Measurements from ENCODE around the gene PRELID3B.

The PRELID3B gene

DNA sequence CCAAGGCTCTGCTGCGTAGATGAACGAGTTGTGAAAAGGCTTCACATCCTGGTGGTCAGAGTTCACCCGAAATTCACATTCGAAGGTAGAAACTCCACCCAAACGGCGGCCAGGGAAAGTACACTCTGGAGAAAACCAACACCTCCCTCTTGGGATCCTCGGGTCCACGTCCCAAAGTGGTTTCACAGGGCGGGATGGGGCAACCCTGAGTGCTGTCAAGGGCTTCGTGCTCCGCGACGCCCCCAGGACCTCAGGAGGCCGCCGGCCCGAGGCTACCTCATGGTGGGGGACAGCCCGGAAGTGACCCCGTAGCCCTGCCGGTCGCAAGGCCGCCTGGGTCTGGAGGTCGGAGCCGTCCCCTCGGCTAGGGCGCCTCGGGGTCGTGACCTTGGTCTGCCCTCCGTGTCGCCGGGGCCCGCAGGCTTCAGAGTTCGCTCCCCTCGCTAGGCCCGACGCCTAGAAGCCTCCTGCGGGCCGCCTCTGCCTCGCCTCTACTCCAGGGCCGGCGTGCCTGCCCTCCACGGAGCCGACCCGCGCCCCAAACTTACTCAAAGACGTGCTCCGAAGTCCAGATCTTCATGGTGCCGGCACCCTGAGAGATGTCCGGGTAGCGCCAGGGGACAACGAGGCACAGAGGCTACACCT lies at the start of gene PRELID3B:
Gene PRELID3B, minus strand, starts transcription at position 636 of the 645 bp plus-strand sequence. Its CDS starts 56 bp downstream, at position 580.
- Mint-ChIP-seq H3K9me3 (no peaks in the 10 kb centered on the region), H3K4me3 (peak within 1 kb of the TSS; percentile 90), H3K27me3 (no peaks in the 10 kb centered on the region), H3K27ac (peak within 1 kb of the TSS; percentile 96), H3K36me3 (peaks cover 18% of the 10 kb centered on the region), H3K4me1 (peaks cover 48% of the 10 kb centered on the region)

DNA sequence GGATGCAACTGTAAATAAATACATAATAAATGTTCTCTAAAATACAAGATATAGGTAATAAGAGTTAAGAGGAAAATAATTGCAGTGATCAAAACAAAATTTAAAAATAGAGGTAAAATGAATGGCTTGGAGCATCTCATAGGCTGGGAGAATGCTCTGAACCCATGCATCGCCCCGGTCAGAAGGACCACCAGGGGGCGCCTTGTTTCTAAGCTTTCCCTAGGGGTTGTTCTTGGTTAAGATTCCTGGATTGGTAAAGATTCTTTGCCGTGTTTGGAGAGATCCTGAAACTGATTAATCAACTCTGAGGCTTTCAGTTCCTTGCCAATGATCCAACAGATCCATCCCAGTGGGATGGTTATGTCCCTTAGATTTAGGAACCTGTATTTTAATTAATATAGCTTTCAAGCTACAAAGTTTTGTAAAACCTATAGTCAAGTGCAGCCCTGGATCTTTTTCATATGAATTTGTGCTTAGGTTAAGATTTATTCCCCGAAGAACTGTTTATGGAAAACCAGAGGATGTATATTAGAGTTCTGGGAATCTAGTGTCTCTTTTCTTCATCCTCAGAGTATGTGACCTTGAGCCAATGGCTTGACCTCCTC lies 45.3 kb upstream of the PRELID3B start:
- no peak overlapping the region for H3K27ac Mint-ChIP-seq

DNA sequence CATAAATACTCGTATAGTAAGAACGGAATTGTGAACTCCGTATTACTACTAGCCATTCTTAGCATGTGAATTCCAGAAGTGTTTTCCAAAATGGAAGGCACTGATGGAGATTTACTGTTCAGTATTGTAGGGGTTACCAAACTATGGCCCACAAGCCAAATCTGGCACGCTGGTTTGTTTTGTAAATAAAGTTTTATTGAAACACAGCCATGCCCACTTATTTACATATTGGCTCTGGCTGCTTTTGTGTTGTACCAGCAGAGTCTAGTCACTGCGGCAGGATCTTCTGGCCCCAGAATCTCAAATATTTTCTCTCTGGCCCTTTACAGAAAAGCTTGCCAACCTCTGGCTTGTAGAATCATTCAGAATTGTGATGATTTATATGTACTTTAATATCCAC lies 44.3 kb upstream of the PRELID3B start:
- Mint-ChIP-seq H3K4me3 (no peak overlapping the region), H3K4me1 (peaks cover 17% of the 10 kb centered on the region), H3K36me3 (no peaks in the 10 kb centered on the region), H3K27me3 (no peaks in the 10 kb centered on the region), H3K27ac (no peak overlapping the region), H3K9me3 (no peaks in the 10 kb centered on the region)

More for the DNA sequence above, 45.3 kb upstream of the PRELID3B start:
- H3K4me3 Mint-ChIP-seq = no peak overlapping the region
- peaks cover 24% of the 10 kb centered on the region for H3K4me1 Mint-ChIP-seq
- no peaks in the 10 kb centered on the region for H3K9me3 Mint-ChIP-seq
- H3K36me3 Mint-ChIP-seq = no peaks in the 10 kb centered on the region
- no peaks in the 10 kb centered on the region for H3K27me3 Mint-ChIP-seq

DNA sequence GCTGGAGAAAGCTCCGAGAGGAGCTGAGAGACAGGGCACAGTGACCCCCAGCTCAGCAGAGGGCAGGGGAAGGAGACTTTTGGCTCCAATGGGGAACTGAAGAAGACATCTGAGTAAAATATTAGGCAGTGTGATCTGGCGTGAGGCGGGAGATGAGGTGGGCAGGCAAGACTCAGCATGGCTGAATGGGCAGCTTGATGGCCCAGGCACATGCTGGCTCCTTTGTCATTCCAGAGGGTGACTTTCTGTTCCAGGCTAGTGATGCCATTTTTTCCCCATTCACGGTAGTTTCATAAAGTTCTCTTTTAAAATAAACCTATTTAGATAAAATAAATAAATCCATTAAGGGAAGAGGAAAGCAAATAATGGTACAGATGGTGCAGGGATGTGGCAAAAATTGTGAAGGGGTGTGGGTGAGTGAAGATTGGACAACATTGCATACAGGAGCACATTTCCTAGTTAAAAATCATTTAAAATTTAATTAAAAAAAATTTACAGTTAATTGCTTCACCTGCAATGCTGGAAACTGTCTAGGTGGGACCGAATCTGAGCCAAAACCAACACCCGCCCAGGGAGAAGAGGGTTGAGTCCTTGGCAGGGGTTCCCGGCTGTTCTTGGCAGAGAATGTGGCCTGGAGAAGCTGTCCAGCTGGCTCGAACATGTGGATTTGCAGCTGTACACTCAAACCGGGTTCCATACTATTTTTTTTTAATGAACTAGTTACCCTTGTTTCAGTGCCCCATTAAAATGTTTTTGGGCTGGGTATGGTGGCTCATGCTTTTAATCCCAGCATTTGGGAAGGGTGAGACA lies 41.7 kb upstream of the PRELID3B start:
- H3K4me1 Mint-ChIP-seq = peaks cover 13% of the 10 kb centered on the region
- no peak overlapping the region for H3K27ac Mint-ChIP-seq
- H3K9me3 Mint-ChIP-seq = no peaks in the 10 kb centered on the region
- H3K27me3 Mint-ChIP-seq = peaks cover 2% of the 10 kb centered on the region
- H3K4me3 Mint-ChIP-seq = no peak overlapping the region
- H3K36me3 Mint-ChIP-seq = no peaks in the 10 kb centered on the region

DNA sequence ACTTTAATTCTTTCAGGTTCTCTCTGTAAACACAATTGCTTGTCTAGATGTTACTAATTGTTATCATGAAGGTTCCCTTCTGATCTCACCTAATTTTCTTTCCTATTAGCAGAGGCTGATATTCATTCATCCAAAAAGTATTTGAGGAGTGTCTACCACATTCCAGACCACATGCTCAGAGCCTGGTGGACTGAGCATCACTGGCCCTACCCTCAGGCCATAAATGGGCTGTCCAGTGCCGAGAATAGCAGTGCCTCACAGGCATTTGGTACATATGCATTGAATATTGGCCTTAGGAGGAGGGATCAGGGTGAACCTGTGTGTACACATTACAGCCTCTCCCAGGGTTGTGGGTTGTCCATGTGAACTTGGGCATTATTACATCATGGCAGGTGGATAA lies 40.4 kb upstream of the PRELID3B start:
- Mint-ChIP-seq H3K36me3 (no peaks in the 10 kb centered on the region), H3K4me1 (peaks cover 8% of the 10 kb centered on the region), H3K4me3 (no peak overlapping the region), H3K27ac (no peak overlapping the region), H3K27me3 (peaks cover 2% of the 10 kb centered on the region), H3K9me3 (no peaks in the 10 kb centered on the region)

DNA sequence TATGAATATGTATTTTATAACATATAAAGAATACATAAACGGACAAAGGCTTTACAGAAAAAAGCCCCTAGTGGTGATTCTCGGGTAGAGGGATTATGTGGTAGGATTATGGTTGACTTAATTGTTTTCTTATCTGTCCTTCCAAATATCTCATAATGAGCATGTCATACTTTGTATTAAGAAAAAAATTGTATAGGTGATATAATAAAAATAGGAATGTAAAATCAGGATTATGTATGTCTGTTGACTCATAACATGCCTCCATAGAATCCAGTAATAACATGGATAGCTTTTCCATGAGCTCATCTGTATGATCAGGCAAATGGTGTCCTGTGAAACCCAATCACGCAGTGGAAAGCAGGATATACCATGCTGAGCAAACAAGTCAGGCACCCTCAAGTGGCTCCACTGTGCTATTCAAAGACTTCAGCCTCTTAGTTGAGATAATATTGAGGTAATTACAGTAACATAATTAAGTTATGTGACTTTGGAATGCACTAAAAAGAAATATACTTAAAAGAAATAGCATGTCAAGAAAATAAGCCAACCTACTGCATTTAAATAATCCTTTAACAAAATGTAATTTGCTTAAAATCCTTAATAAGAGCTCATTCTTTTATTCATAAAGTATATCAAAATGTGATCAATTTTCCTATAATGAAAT lies 39.6 kb upstream of the PRELID3B start:
- H3K36me3 Mint-ChIP-seq = no peaks in the 10 kb centered on the region
- peaks cover 2% of the 10 kb centered on the region for H3K27me3 Mint-ChIP-seq
- no peaks in the 10 kb centered on the region for H3K9me3 Mint-ChIP-seq
- no peak overlapping the region for H3K27ac Mint-ChIP-seq
- H3K4me1 Mint-ChIP-seq = peaks cover 9% of the 10 kb centered on the region
- H3K4me3 Mint-ChIP-seq = no peak overlapping the region

DNA sequence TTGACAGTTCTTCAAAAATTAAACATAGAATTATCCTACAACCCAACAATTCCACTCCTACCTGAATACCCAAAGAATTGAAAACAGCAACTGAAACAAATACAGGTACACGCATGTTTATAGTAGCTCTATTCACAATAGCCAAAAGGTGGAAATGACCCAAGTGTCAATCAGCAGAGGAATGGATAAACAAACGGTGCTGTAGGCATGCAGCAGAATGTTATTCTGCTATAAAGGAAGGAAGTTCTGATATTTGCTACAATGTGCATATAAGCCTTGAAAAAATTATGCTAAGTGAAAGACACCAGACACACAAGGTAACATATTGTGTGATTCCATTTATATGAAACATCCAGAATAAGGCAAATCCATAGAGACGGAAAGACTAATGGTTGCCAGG lies 38.5 kb upstream of the PRELID3B start:
- peaks cover 12% of the 10 kb centered on the region for H3K4me1 Mint-ChIP-seq
- no peak overlapping the region for H3K4me3 Mint-ChIP-seq
- no peaks in the 10 kb centered on the region for H3K9me3 Mint-ChIP-seq
- H3K36me3 Mint-ChIP-seq = no peaks in the 10 kb centered on the region
- H3K27ac Mint-ChIP-seq = no peak overlapping the region
- peaks cover 4% of the 10 kb centered on the region for H3K27me3 Mint-ChIP-seq

DNA sequence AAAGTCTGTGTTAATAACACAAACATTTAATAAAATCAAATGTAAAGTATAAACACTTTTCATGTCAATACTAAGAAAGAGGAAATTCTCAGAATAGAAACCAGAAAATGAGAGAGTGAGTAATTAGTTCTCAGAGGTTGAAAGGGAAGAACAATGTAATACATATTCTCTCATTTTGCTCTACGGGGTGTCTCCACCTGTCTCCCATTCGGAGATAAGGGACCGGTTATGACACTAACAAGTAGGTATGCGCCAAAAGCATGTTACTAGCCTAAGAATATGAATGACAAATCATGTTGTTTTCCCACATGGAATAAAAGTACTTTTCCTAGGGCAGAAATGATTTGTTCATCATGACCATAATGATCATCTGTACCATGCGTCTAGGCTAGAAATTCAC lies 35.6 kb upstream of the PRELID3B start:
- H3K27me3 Mint-ChIP-seq = peaks cover 4% of the 10 kb centered on the region
- no peak overlapping the region for H3K4me3 Mint-ChIP-seq
- H3K36me3 Mint-ChIP-seq = no peaks in the 10 kb centered on the region
- no peaks in the 10 kb centered on the region for H3K9me3 Mint-ChIP-seq
- H3K4me1 Mint-ChIP-seq = peaks cover 33% of the 10 kb centered on the region
- no peak overlapping the region for H3K27ac Mint-ChIP-seq

DNA sequence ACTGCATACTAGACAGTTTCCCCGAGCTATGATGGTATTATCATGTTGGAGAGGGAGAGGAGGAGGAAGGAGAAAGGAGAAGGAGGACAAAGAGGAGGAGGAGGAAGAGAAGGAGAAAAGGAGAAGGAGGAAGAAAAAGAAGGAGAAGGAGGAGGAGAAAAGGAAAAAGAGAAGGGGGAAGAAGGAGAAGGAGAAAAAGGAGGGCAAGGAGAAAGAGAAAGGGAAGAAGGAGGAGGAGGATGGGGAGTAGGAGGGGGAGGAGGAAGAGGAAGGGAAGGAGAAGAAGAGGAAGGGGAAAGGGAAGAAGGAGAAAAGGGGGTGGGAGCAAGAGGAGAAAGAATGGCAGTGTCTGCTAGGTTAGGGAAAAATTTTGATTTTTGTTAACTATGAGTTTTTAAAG lies 35.1 kb upstream of the PRELID3B start:
- H3K27me3 Mint-ChIP-seq = peaks cover 7% of the 10 kb centered on the region
- H3K4me3 Mint-ChIP-seq = no peak overlapping the region
- H3K36me3 Mint-ChIP-seq = no peaks in the 10 kb centered on the region

DNA sequence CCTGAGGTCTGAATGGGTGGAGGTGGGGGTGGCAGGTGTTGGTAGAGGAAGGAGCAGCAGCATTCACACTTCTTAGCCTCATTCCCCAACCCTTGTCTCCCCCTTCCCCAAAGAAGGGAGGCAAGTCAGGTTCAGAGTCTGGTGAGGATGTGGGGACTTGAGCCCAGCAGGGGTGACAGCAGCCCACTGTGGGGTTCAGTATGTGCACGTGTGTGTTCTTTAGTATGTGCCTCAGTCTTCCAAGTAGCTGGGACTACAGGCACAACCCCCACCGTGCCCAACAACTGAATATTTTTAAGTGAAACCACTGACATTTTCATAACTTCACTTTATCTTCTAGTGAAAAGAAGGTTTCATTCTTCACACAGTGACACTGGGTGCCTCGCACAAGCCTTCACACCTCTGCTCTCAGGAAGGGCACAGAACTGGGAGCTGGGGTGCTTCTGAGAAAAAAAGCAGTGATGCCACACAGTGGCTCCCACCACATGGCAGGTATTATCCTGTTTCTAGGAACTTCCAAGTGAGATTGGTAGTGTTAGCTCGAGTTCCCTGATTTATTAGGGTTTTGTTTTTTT lies 33.4 kb upstream of the PRELID3B start:
- Mint-ChIP-seq H3K9me3 (no peaks in the 10 kb centered on the region), H3K27ac (peak overlapping the region; percentile 76), H3K27me3 (peaks cover 5% of the 10 kb centered on the region), H3K36me3 (no peaks in the 10 kb centered on the region), H3K4me1 (peaks cover 36% of the 10 kb centered on the region), H3K4me3 (no peak overlapping the region)

More for the DNA sequence above, 35.1 kb upstream of the PRELID3B start:
- Mint-ChIP-seq H3K27ac (no peak overlapping the region), H3K4me1 (peaks cover 36% of the 10 kb centered on the region), H3K9me3 (no peaks in the 10 kb centered on the region)

DNA sequence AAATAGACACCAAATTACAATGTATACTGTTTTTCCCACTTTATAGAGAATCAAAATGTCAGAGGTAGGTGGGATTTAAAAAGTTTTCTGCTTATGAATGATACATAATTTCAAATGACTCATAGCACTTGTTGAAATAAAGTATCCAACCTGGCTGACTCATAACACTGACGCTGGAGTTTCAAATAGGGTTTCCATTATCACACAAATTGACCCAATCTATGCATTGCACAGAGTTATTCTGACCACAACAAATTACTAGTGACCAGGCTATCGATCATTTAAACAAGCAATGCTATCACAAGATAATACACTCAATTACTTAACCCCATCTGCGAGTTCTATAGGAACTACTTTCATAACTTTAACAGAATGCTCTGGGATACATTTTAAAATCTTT lies 31.9 kb upstream of the PRELID3B start:
- H3K27me3 Mint-ChIP-seq = peaks cover 5% of the 10 kb centered on the region
- H3K9me3 Mint-ChIP-seq = no peaks in the 10 kb centered on the region
- peaks cover 36% of the 10 kb centered on the region for H3K4me1 Mint-ChIP-seq
- no peak overlapping the region for H3K27ac Mint-ChIP-seq
- H3K36me3 Mint-ChIP-seq = no peaks in the 10 kb centered on the region
- no peak overlapping the region for H3K4me3 Mint-ChIP-seq

DNA sequence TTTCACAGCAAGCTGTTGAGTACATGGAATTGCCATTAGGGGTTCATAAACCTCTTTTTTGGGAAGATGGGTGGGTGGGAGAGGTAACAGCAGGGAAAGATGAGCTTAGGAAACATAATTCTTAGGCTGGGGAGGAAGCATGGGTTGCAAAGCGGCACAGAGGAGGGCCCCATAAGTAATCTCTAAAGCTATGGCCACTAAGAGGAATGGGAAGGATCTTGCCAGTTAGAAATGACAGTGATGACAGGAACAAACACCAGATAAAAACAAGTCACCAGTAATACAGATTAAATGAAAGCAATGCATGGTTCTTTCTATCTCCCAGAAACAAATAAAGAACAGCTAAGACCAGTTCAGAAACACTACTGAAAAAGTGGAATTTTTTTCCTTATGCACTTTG lies 31.0 kb upstream of the PRELID3B start:
- Mint-ChIP-seq H3K27me3 (peaks cover 5% of the 10 kb centered on the region), H3K4me3 (no peak overlapping the region), H3K9me3 (no peaks in the 10 kb centered on the region), H3K27ac (no peak overlapping the region), H3K4me1 (peaks cover 34% of the 10 kb centered on the region), H3K36me3 (no peaks in the 10 kb centered on the region)

DNA sequence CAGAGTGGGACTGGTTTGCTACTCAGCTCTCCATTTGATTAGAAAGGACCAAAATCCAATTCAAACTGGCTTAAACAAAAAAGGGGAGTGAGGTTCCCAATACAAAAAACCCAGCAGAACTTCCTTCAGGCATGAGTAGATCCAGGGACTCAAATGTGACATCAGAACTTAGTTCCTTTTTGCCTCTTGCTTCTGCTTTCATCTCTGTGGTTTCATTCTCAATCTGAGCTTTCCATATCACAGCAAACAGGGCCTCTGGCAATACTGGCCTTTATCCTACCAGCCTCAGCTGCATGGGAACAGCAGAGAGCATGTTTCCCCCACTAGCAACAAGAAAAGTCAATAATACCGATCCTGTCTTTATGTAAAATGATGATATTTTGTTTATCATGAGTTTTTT lies 28.6 kb upstream of the PRELID3B start:
- Mint-ChIP-seq H3K9me3 (no peaks in the 10 kb centered on the region), H3K36me3 (no peaks in the 10 kb centered on the region), H3K4me1 (peaks cover 25% of the 10 kb centered on the region), H3K4me3 (no peak overlapping the region), H3K27me3 (peaks cover 5% of the 10 kb centered on the region), H3K27ac (no peak overlapping the region)

DNA sequence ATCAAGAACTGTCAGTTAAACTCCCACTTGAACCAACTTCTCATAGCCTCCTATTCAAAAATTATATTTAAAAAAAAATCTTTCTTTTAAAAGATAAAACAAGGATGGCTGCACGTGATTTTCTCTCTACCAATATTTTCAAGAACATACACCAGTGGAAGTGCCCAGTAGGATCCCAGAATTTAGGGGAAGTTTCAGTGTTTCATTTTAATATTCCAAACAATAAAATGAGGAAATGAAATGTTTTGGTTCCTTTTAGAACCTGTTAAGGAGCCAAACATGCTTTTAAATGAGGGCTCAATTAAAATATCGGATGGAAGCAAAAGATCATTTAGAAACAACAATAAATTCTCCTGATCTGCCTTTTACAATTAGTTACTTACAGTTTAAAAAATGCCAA lies 26.4 kb upstream of the PRELID3B start:
- Mint-ChIP-seq H3K36me3 (no peaks in the 10 kb centered on the region), H3K4me1 (peaks cover 7% of the 10 kb centered on the region), H3K4me3 (no peak overlapping the region), H3K27ac (no peak overlapping the region), H3K9me3 (no peaks in the 10 kb centered on the region), H3K27me3 (peaks cover 3% of the 10 kb centered on the region)

DNA sequence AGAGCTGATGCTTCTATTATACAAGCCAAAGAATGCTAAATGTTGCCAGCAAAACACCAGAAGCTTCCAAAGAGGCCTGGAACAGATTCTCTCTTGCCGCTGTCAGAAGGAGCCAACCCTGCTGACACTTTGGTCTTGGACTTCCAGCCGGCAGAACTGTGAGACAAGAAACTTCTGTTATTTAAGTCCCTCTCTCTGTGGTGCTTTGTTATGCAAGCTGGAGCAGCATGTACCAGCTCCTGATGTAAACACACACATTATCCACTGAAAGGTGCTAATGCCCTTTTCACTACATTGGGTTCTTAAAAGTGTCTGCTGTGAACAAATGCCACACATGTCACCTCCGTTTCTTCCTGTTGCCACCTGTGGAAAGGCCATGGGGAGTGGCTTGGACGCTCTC lies 25.9 kb upstream of the PRELID3B start:
- H3K27ac Mint-ChIP-seq = no peak overlapping the region
- H3K4me1 Mint-ChIP-seq = peaks cover 3% of the 10 kb centered on the region
- H3K27me3 Mint-ChIP-seq = peaks cover 3% of the 10 kb centered on the region

More for the DNA sequence above, 25.9 kb upstream of the PRELID3B start:
- Mint-ChIP-seq H3K4me3 (no peak overlapping the region), H3K36me3 (no peaks in the 10 kb centered on the region), H3K9me3 (no peaks in the 10 kb centered on the region)

All from activated naive CD4-positive, alpha-beta T cell treated with anti-CD3 and anti-CD28 coated beads, Interleukin-2, amount 50 U/mL, for 24 hours (primary cell).